Body of pancreas (tissue), 4 donors: ENCODE data around the gene NFKB2. TPM values are rescaled to one million over a fixed set of nuclear protein-coding genes. Genes with fewer than 3 reads are reported as not detected.

Experiments used
- ATAC-seq: fragments of 150-250 bp; one replicate; pipeline ENCODE4 v1.9.1; 2016
- DNase-seq, 4 donors: peaks; one replicate each; pipeline ENCODE4 v3.0.0-alpha.2; 2019
- H3K27ac ChIP-seq, 4 donors: fragments of 200-600 bp; sonication (generic); 1 replicate in 3 of 4; 2 replicates in 1 of 4; pipeline versions ENCODE4 v1.5.1 to v1.6.1; 2016 to 2019; ENCODE audit warnings: mild to moderate bottlenecking in 1 of 4, mixed read lengths in 1 of 4, moderate library complexity in 1 of 4
- H3K27me3 ChIP-seq, 2 donors: fragments of 200-600 bp; sonication (generic); one replicate each; pipeline ENCODE4 v1.6.0; 2016; ENCODE audit warnings: mild to moderate bottlenecking in 1 of 2
- H3K36me3 ChIP-seq, 2 donors: fragments of 200-600 bp; sonication (generic); replicated peaks in 1 of 2; 2 replicates each; pipeline ENCODE4 v1.5.1; 2016; ENCODE audit warnings: low read depth in 2 of 2; ENCODE audit not compliant: insufficient read depth in 1 of 2
- H3K4me1 ChIP-seq: fragments of 200-600 bp; sonication (generic); one replicate; pipeline ENCODE4 v1.6.0; 2016
- H3K4me3 ChIP-seq, 2 donors: fragments of 200-600 bp; sonication (generic); 1 replicate in 1 of 2; 2 replicates in 1 of 2; pipeline ENCODE4 v1.5.1; 2016 to 2019
- H3K9me3 ChIP-seq, 3 donors: fragments of 200-600 bp; sonication (generic); 1 replicate in 2 of 3; 2 replicates in 1 of 3; pipeline ENCODE4 v1.5.1; 2016
- CTCF ChIP-seq, 7 experiments: fragments of 450-650 bp in 4 of 7; fragments of 200-600 bp in 3 of 7; sonication (generic) in 3 of 7; IDR thresholded peaks; one replicate each; pipeline ENCODE4 v1.5.1; 2016 to 2019; ENCODE audit warnings: antibody characterized with exemption in 7 of 7
- POLR2A ChIP-seq, 3 donors: fragments of 450-650 bp; IDR thresholded peaks; one replicate each; pipeline ENCODE4 v1.6.1; 2016; ENCODE audit warnings: antibody characterized with exemption in 3 of 3, mild to moderate bottlenecking in 2 of 3
- WGBS, 2 donors: methylation state at CpG; one replicate each; pipeline ENCODE4 v1.1.5; 2017; 5-methylcytosine and 5-hydroxymethylcytosine counted together
- intact Hi-C: fragments of 100-400 bp; cut with DNase I; formaldehyde crosslinking; loops from one replicate; pipeline ENCODE4 v1.15.1; 2023
- total RNA-seq, 2 donors: library from RNA; depleted of rRNA; stranded (reverse); fragments of >200 nt; gene quantifications; one replicate each; pipeline ENCODE4 v1.1.0, GENCODE V29; 2016

The NFKB2 gene
- total RNA-seq, 2 donors from 2014 or later, result 17.9 to 30.0 TPM

- Histone ChIP-seq H3K4me3 (peak within 1 kb of the TSS; percentile 1 to 27), H3K36me3 (no peaks in the 10 kb centered on the region), H3K4me1 (peaks cover 38% of the 10 kb centered on the region), H3K27ac (no peak within 1 kb of the TSS), H3K27me3 (no peaks in the 10 kb centered on the region), H3K9me3 (no peaks in the 10 kb centered on the region)
- intact Hi-C loops, result no loop called here
- no peak for TF ChIP-seq POLR2A (IDR thresholded peaks at IDR 0.05)
- TF ChIP-seq CTCF (IDR thresholded peaks at IDR 0.05), result no peak
- DNase-seq, result no peak
- WGBS, 2 donors, result 2 to 8% methylated on average over 8 to 44 of the region's 45 CpGs
- no peak for ATAC-seq
Observed at GRCh38 chr10:102418622-102419268, 23.2 kb downstream of the NFKB2 start, which contains the start of gene PSD. Gene PSD, minus strand, starts transcription at chr10:102418785. Its CDS starts 1,747 bp downstream, at chr10:102417038.

GRCh38 chr10:102419269-102420180 lies 24.0 kb downstream of the NFKB2 start:
- intact Hi-C loops, result no loop called here
- no peak for ATAC-seq
- 0 to 1% methylated on average over 33 to 54 of the region's 54 CpGs for WGBS, 2 donors
- Histone ChIP-seq H3K4me3 (peak overlapping the region; percentile 1 to 27), H3K4me1 (peaks cover 45% of the 10 kb centered on the region), H3K36me3 (no peaks in the 10 kb centered on the region), H3K9me3 (no peaks in the 10 kb centered on the region), H3K27ac (peak overlapping the region in 2 of 4 donors; percentile 95 to 96), H3K27me3 (no peaks in the 10 kb centered on the region)
- DNase-seq, result peak; percentile 53 to 73 (median 66)
- TF ChIP-seq POLR2A (IDR thresholded peaks at IDR 0.05) (peak in 1 of 3 donors; percentile 18), CTCF (IDR thresholded peaks at IDR 0.05) (no peak)

- DNase-seq, result no peak
- intact Hi-C loops, result no loop called here
- TF ChIP-seq POLR2A (IDR thresholded peaks at IDR 0.05), result no peak
- TF ChIP-seq CTCF (IDR thresholded peaks at IDR 0.05), result no peak
- no peaks in the 10 kb centered on the region for H3K27me3 ChIP-seq
- H3K9me3 ChIP-seq, result no peaks in the 10 kb centered on the region
- peaks cover 45% of the 10 kb centered on the region for H3K4me1 ChIP-seq
- H3K4me3 ChIP-seq, result peak overlapping the region; percentile 24 to 88
- H3K27ac ChIP-seq, result peak overlapping the region; percentile 83 to 96 (median 91)
- no peak for ATAC-seq
- no peaks in the 10 kb centered on the region for H3K36me3 ChIP-seq
- WGBS, 2 donors, result 1% methylated on average over 9 to 21 of the region's 21 CpGs
Observed at GRCh38 chr10:102420181-102420713, 24.7 kb downstream of the NFKB2 start.

GRCh38 chr10:102420714-102421506 lies 25.4 kb downstream of the NFKB2 start, which contains the start of gene FBXL15:
Gene FBXL15, plus strand, starts transcription at chr10:102420836. Its CDS starts 294 bp downstream, at chr10:102421130.
- intact Hi-C loops, result no loop called here
- H3K27me3 ChIP-seq, result no peaks in the 10 kb centered on the region
- H3K4me1 ChIP-seq, result peaks cover 45% of the 10 kb centered on the region
- H3K9me3 ChIP-seq, result no peaks in the 10 kb centered on the region
- WGBS, 2 donors, result 0% methylated on average over 14 to 65 of the region's 66 CpGs
- ATAC-seq (peak; percentile 88), DNase-seq (peak; percentile 98 to 99 (median 98))
- TF ChIP-seq CTCF (IDR thresholded peaks at IDR 0.05) (peak in 1 of 7 experiments; percentile 23), POLR2A (IDR thresholded peaks at IDR 0.05) (peak; percentile 53 to 78 (median 74))
- H3K36me3 ChIP-seq, result no peaks in the 10 kb centered on the region
- peak within 1 kb of the TSS; percentile 83 to 96 (median 91) for H3K27ac ChIP-seq
- H3K4me3 ChIP-seq, result peak within 1 kb of the TSS; percentile 24 to 88
